H1 (cell line): Measurements from ENCODE around the gene HNRNPK. TPM values are rescaled to one million over a fixed set of nuclear protein-coding genes. Genes with fewer than 3 reads are reported as not detected.

Experiments used
- CHD7 ChIP-seq: fragments of 300-600 bp; sonication (generic); IDR thresholded peaks from 2 replicates; pipeline ENCODE4 v1.7.1; 2012; ENCODE audit warnings: low read length, moderate library complexity, mild to moderate bottlenecking, inconsistent platforms; ENCODE audit not compliant: insufficient replicate concordance
- KDM4A ChIP-seq: IDR thresholded peaks from one replicate; pipeline ENCODE4 v1.7.1; 2012; ENCODE audit warnings: low read depth, mild to moderate bottlenecking, moderate library complexity, low read length, inconsistent platforms; ENCODE audit not compliant: severe bottlenecking
- polyA plus RNA-seq, 7 experiments: library from polyadenylated mRNA; depleted of rRNA in 3 of 7; stranded (reverse) in 5 of 7; unstranded in 2 of 7; fragments of >200 nt in 5 of 7; fragments of 200-250 nt in 2 of 7; gene quantifications; 1 replicate in 5 of 7; 2 replicates in 1 of 7; 4 replicates in 1 of 7; pipeline versions ENCODE4 v1.2.1 to v1.2.3, GENCODE V29; 2011 to 2013; ENCODE audit warnings: missing spikeins in 2 of 7, mixed read lengths in 2 of 7
- total RNA-seq: library from RNA; stranded (reverse); fragmentation: NEBNext Ultra II Directional; extraction: Animal tissue kit (Norgen Biotek cat#: 25700); gene quantifications from 2 replicates; pipeline ENCODE4 v1.2.1, GENCODE V29; 2021

Gene HNRNPK
- total and polyA plus RNA-seq, 2 of the 8 experiments (the other 6 are each of a cell fraction or from before 2014, with no cell fraction given): 414 to 887 TPM

- no peak for TF ChIP-seq CHD7
- no peak for TF ChIP-seq KDM4A
Observed at GRCh38 chr9:84002344-84002743, 22.3 kb upstream of the HNRNPK start (continued).
